OCI-M2 (cell line): Measurements from ENCODE around the gene TRIO.
"Not testable (repeated sequence)": the region's sequence is repeated elsewhere in the genome, so short reads cannot be mapped to it uniquely, and the experiment has no call there.

Source experiments
- DNase-seq: peaks from one replicate; lab custom pipeline; 2025; ENCODE audit not compliant: unreplicated experiment; lab: John Stamatoyannopoulos, UW

TRIO gene

DNA sequence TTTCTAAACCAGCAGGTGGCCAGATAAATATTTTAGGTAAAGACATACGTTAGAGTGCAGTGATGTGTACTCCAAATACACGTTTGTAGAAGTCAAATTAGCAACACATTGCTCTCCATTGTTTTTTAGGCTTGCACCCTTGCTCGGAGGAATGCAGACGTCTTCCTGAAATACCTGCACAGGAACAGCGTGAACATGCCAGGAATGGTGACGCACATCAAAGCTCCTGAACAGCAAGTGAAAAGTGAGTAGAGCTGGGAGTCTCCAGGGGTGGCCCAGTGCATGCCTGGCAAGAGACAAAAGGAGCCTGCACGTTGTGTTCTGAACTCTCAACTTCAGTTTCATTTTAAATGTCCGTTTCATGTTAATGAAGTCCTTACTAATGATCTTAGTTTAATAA lies 231.0 kb downstream of the TRIO start:
- DNase-seq = no peak

- DNase-seq = no peak
Measured at GRCh38 chr5:14376789-14377188, 233.6 kb downstream of the TRIO start.

DNA sequence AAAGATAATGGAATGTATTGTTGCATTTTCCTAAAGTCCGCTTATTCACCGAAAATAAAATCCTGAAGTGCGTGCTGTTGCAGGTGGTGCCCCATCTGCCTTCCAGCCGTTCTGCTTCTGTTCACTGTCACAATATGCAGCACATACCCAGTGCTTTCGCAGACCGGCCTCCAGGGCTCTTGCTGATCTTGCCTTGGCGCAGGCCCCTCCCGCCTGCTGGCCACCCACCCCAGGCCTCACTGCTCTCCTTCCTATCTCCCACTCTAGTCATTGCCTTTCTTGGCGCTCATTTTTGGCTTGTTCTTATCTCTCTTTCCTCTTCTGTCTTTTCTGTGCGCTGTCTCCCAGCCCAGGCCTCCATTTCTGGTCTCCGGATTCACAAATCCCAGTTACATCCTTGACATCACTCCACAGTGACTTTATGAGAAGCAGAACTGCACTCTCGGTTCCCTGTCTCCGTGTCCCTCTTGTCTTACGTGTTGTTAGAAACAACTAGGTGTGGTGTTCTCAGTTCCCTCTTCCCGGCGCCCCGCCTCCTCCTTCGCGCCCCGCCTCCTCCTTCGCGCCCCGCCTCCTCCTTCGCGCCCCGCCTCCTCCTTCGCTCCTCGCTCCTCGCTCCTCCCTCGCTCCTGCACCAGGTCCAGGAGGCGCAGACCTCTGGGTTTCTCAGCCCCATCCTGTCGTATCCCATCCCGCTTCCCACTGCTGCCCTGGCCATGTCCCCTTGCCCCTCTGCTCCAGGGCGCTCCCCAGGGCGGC lies 236.8 kb downstream of the TRIO start:
- no peak for DNase-seq

GRCh38 chr5:14380712-14381111 lies 237.6 kb downstream of the TRIO start:
- no peak for DNase-seq

GRCh38 chr5:14382640-14383039 lies 239.5 kb downstream of the TRIO start:
- DNase-seq = no peak

- no peak for DNase-seq
Measured at GRCh38 chr5:14383923-14384322, 240.8 kb downstream of the TRIO start.

DNA sequence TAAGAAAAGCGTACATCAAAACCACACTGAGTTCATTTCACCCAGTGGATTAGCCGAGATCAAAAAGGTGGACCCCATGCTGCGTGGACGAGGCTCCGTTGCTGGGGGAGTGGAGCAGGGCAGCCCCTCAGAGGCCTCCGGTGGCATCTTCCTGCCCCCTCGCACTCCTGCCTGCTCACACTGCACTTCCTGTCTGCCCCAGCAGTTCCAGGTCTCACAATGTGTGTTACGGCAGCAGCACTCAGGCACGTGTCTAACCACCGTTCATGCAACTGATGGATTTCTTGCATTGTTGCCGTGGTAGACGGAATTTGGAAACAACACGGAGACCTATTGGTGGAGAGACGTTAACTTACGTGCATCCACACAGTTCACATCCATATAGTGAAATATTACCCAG lies 241.9 kb downstream of the TRIO start:
- DNase-seq = no peak

DNA sequence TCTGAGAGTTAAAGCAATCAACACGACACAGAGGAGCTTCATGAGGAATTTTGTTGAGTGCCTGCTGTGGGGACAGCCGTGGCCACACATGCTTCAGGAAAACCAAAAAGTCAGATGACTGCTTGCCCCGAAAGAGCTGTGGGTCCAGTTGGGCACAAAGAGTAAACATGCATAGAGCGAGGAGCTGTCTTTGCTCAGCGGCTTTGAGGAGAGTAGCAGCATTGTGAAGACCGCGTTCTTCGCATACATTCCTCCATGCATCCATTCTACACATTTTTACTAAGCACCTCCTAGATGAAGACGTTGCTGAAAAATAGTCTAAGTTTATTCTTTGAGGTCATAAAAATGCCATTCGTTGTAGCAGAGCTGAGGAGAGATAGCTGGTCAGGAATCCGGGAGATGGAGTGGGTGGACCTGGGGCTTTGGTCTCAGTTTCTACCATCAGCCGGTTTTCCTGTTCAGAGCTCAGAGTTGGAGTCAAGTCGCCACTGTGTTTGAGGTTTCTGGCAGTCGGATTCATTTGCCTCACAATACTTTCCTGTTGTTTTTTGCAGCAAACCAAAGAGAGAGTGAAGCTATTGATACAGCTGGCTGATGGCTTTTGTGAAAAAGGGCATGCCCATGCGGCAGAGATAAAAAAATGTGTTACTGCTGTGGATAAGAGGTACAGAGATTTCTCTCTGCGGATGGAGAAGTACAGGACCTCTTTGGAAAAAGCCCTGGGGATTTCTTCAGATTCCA lies 243.9 kb downstream of the TRIO start:
- DNase-seq = no peak

DNA sequence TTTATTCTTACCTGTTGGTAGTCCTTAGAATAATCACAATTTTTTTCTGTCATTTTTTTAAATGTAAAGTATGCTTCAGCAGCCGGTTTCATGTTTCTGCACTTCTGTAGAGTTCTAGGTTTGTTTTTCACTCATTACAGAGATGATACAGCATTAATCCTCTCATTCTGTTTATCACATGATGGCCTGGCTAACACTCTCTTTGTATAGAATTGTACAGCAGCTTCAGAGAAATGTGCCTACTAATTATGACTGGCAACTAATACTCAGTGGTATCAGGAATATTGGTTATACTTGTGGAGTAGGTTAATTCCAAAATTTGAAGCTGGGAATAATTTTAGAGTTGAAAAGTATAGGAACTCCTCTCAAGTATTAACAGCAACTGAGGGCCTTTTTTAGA lies 245.6 kb downstream of the TRIO start:
- no peak for DNase-seq

GRCh38 chr5:14392552-14392951 lies 249.4 kb downstream of the TRIO start:
- not testable (repeated sequence) for DNase-seq

DNA sequence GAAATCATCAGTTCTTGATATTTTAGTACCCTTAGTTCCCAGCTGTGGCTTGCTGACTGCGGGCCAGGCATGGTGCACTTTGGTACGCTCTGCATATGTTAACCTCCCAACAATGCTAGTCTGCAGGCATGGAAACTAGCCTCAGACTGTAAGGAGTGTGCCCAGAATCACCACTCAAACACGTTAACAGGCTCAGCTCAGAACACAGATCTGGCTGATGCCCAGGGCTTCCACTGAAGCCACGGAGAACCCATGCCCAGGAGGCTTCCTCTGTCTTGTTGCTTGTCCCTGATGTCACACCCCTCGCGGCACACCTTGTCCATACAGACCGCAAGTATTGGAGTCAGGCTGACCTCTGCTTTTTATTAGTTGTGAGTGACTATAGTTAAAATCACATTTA lies 251.2 kb downstream of the TRIO start:
- DNase-seq = no peak

- no peak for DNase-seq
Measured at GRCh38 chr5:14395411-14395810, 252.3 kb downstream of the TRIO start.

GRCh38 chr5:14396066-14396465 lies 252.9 kb downstream of the TRIO start:
- no peak for DNase-seq

- no peak for DNase-seq
Measured at GRCh38 chr5:14396737-14397136, 253.6 kb downstream of the TRIO start.

DNA sequence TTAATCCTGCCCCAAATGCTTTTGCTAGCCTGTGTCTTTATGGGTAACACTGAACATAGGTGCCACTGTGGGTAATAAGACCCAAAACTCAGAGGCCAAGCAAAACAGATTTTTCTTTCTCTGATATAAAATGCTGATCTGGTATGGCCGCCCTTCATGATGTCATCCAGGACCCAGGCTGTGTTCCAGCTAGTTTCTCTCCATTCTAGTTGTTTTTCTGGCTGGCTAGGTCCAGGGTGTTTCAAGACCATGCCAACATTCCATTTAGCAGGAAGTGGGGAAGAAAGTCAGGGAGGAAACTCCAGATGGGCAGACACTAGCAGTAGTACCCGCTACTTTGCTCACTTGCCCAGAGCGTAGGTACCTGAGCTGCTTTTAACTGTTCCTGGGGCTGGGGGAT lies 254.6 kb downstream of the TRIO start:
- no peak for DNase-seq

DNA sequence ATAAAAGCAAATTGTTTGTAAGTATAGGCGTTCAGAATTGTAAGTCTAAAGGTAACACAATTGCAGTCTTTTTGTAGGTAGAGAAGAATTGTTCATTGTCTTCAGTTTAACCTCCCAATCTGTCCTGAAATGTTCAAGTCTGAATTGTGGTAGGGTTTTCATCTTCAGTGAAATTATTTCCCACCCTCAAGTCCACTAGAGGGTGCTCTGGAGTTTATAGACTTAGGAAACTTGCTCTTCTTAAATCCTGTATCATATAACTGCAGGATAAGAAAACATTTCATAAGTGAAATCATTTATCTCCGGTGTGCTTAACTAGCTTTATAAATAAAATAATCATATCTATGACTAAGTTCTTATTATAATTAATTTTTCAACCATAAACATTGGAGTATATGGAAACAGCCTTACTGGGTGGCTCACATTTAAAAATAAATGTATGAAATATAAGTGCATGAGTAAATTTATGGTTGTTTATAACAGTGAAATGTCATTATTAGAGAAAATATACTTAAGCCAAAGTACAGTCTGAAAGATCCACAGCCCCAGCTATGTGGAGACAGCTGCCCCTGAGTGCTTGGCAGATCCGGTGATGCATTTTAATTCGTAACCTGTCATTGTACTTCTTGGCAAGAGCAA lies 256.0 kb downstream of the TRIO start:
- no peak for DNase-seq

GRCh38 chr5:14400085-14400484 lies 256.9 kb downstream of the TRIO start:
- DNase-seq = no peak

DNA sequence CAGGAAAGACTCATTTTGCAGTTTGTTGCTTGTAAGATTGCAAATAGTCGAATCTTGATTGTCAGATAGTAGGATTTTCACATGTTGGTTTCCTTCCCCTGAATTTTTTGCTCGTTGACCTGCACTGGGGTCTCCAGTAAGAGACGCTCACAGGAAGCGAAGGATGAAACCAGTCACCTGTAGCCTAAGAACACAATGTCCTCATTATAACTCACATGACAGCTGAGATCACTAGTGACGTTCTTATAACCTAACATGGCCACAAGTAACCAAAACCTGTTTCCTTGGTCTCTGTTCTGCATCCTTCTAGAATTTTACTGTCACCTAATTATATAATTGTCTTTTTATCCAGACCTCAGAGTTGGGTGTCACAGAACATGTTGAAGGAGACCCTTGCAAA lies 257.5 kb downstream of the TRIO start:
- DNase-seq = no peak

GRCh38 chr5:14401639-14402038 lies 258.5 kb downstream of the TRIO start:
- DNase-seq = no peak

- DNase-seq = no peak
Measured at GRCh38 chr5:14402424-14402823, 259.3 kb downstream of the TRIO start.

DNA sequence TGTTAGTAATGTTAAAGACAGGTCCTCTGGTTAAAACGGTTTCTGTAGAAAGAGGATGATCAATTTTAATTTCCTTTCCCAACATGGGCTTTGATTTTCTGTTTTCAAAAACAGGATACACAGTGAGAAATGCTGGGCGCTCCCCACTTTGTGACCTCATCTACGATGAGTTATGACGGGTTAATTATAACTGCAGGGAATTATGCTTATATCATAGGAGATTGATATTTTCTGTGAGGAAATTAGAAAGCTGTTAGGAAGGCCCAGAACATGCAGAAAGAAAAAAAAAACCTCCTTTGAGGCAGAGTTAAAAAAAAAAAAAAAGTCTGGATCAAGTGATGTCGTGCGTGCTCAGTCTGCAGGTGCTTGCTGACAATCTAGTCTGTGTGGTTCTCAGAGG lies 261.6 kb downstream of the TRIO start:
- no peak for DNase-seq

DNA sequence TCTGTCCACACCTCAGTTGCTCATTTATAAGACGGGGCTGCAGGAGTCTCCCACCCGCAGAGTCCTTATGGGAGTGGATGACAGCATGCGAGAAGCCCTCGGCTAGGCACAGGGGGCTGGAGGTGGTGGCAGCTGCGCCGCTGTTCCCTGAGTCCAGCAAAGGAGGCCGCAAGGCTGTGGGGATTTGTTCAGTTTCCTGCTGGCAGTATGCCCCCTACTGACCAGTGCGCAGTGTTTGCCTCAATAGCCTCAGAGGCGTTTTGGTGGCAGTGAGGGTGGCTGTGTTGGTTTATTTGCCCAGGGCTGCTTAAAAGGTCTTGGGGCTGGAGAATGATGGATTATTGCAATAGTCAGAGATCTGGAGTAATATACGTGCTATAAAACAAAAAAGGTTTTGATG lies 262.1 kb downstream of the TRIO start:
- DNase-seq = no peak
